HG03103 (cell line): ENCODE data around the gene ARHGAP1.
"Not testable (repeated sequence)": the region's sequence is repeated elsewhere in the genome, so short reads cannot be mapped to it uniquely, and the experiment has no call there.

Experiments used
- ATAC-seq: cut with Tn5 transposase; IDR thresholded peaks from one replicate; pipeline ENCODE4 v1.9.1; 2021; ENCODE audit warnings: low read depth; ENCODE audit not compliant: unreplicated experiment

ARHGAP1 gene

DNA sequence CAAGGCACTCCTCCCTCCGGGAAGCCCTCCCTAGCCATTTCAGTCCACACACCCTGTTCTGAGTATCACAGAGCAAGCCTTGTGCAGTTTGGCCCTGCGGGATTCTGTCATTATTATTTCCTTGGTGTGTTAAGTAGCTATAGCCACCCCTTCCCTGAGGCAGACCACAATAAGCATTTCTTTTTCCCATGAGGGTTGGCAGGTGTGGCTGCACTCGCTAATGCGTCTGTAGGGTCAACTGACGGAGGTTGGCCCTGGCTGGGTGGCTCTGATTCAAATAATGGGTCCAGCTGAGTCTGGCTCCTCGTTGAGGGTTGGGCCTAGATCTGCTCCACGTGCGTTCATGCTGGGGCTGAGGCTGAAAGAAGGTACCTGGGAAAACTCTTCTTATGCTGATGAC lies 23.7 kb upstream of the ARHGAP1 start:
- ATAC-seq = no peak

- no peak for ATAC-seq
Observed at GRCh38 chr11:46723359-46723680, 22.9 kb upstream of the ARHGAP1 start.

DNA sequence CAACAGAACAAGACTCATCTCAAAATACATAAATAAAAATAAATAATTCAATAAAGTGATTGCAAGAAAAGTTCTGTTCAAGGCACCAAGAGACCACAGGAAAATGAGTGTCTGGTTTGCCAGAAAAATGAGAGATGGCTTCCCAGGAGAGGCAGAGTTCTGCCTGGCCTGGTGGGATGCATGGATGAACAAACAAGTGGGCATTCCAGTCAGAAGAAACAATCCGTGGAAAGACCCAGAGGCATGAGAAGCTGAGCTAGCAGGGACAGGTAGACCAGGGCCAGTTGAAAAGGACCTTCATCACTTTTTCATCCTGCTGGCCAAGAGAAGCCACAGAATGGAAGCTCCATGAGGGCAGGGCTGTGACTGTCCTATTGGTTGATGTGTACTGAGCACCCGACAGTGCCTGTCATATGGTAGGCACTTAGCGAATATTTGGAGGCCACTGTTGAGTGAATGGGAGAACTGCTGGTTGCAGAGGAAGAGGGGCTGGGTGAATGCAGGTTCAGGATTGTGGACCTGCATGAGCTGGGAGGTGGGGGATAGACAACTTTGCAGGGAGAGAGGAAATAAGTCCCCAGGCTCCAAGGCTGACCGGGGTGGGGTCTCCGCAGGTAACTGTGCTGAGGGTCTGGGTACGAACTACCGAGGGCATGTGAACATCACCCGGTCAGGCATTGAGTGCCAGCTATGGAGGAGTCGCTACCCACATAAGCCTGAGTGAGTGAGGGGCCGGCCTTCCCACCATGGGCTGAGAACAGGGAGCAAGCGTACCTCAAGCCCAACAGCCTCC lies 22.3 kb upstream of the ARHGAP1 start:
- no peak for ATAC-seq

GRCh38 chr11:46721286-46721685 lies 20.9 kb upstream of the ARHGAP1 start:
- ATAC-seq = no peak

DNA sequence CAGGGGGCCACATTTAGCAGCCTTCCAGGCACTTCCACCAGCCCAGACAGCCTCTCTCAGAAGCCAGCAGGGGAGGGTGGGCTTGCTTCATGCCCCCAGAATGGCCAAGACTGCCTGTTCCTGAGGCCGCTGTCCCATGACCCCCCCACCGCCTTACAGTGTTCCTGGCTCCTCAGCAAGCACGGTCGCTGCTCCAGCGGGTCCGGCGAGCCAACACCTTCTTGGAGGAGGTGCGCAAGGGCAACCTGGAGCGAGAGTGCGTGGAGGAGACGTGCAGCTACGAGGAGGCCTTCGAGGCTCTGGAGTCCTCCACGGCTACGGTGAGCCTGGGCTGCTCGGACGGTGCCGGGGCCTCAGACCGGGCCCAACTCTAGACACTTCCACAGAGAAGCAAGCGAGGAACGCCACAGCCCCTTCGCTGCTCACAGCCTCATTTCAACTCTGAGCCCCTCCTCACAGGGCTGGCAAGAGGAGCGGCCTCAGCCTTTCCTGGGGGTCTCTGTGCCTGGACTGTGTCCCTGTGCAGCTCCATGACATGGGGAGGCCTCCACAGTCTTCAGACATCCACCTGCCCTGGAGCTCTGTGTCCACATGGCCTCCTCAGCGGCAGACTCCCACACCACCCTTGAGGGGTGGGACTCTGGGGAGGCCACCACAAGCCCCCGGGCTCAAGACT lies 19.3 kb upstream of the ARHGAP1 start:
- no peak for ATAC-seq

DNA sequence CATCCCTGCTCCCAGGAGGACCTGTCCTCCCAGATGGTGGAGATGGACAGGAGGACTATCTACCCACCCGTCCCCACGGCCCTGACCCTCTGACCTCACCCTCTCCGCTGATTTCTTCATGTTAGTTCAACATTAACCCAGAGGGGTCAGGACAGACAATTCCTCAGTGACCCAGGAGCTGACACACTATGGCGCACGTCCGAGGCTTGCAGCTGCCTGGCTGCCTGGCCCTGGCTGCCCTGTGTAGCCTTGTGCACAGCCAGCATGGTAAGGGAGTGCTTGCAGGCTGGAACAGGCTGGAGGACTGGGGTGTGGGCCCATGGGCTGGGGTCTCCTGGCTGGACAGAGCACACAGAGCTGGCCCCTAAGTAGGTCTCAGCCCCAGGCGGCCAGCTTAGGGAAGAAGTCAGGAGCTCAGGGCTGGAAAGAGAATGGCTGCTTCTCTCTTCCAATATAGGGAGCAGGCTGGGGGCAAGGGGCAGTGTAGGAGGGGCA lies 18.7 kb upstream of the ARHGAP1 start, which contains the start of gene F2:
Gene F2 (plus strand): TSS at position 166 of the 495 bp plus-strand sequence. CDS start 23 bp downstream, at position 189.
- ATAC-seq = no peak

DNA sequence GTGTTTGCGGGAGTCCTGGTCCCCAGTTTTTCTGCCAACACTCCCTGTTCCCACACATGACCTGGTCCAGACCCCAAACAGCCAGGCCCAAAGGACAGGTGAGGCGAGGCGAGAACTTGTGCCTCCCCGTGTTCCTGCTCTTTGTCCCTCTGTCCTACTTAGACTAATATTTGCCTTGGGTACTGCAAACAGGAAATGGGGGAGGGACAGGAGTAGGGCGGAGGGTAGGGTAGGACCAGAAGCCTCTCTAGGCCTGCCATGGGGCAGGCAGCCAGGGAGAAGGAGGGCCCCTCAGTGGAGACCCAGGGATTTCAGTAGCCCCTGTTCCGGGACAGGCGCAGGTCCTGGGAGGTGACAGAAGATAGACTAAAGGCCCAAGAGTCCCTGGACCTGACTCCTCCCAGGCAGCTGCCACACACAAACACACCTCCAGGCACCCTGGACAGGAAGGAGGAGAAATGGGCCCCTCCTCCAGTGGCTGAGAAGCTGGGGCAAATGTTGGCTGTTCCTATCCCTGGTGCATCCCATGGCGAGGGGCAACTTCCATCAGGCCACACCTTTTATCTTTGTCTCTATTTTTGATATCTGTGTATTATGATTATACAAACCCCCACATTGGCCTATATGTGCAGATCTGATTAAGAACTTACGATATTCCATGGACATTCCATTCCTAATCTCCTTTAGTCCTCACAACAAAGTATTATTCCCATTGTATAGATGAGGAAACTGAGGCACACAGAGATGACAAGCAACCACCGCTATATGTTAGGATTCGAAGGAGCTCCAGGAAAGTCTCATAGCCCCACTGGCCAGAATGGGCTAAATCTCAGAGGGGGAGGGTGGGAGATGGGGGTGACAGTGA lies 18.0 kb upstream of the ARHGAP1 start:
- no peak for ATAC-seq

GRCh38 chr11:46717825-46718154 lies 17.4 kb upstream of the ARHGAP1 start:
- ATAC-seq = not testable (repeated sequence)

GRCh38 chr11:46712874-46713576 lies 12.6 kb upstream of the ARHGAP1 start:
- ATAC-seq = no peak

GRCh38 chr11:46711303-46711702 lies 10.9 kb upstream of the ARHGAP1 start:
- no peak for ATAC-seq

- no peak for ATAC-seq
Observed at GRCh38 chr11:46710821-46711269, 10.4 kb upstream of the ARHGAP1 start.

DNA sequence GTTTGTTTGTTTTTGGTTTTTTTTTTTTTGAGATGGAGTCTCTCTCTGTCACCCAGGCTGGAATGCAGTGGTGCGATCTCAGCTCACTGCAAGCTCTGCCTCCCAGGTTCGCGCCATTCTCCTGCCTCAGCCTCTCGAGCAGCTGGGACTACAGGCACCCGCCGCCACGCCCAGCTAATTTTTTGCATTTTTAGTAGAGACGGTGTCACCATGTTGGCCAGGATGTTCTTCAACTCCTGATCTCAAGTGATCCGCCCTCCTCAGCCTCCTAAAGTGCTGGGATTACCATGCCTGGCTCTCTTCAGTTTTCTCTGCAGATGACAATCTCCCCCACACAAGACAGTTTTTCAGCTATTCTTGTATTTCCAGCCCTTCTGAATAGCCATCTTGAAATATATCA lies 8.9 kb upstream of the ARHGAP1 start:
- ATAC-seq = not testable (repeated sequence)

GRCh38 chr11:46706886-46707285 lies 6.5 kb upstream of the ARHGAP1 start:
- no peak for ATAC-seq

DNA sequence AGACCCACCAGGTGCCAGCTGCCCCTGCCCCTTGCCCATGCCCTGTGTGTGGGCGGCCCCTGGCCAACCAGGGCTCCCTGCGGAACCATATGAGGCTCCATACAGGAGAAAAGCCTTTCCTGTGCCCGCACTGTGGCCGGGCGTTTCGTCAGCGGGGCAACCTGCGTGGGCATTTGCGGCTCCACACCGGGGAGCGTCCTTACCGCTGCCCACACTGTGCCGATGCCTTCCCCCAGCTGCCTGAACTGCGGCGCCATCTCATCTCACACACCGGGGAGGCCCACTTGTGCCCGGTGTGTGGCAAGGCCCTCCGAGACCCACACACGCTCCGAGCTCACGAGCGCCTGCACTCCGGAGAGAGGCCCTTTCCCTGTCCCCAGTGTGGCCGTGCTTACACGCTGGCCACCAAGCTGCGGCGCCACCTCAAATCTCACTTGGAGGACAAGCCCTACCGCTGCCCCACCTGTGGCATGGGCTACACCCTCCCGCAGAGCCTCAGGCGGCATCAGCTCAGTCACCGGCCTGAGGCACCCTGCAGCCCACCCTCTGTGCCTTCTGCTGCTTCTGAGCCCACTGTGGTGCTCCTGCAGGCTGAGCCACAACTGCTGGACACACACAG lies 4.8 kb upstream of the ARHGAP1 start:
- ATAC-seq = no peak

DNA sequence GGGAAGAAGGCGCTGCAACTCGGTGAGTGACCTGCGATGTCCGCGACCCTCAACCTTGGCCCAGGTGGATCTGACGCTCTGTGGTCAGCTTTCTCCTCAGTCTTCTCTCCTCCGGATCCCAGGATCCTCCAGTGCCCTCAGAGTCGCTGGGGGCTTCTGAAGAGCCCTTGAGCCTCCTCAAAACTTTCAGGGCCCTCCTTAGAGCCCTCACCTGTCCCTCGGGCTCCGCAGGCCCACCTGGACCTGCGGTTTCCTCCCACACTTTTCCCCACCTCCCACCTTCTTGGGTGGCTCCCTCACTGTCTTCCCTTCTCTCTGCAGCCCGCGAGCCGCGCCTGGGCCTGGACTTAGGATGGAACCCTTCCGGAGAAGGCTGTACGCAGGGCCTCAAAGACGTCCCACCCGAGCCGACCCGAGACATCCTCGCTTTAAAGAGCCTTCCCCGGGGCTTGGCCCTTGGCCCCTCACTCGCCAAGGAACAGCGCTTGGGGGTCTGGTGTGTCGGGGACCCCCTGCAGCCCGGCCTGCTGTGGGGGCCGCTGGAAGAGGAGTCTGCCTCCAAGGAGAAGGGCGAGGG lies 747 bp upstream of the ARHGAP1 start:
- ATAC-seq = no peak

DNA sequence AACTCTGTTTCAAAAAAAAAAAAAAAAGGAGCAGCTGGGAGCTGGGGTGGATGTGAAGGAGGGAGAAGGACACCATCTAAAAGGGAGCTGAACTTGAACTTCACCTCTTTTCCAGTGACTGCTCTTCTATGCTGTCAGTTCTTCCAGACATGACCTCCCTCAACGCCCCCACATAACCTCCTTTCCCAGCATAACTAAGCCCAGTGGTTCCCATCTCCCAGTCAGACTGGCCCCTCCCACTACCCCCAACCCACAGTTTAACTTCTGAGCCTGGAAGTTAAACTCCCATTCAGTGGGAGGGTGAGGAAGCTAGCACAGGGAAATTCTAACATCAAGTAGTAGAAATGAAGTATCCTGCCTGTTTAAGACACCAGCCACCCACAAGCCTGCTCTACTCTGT lies 1.8 kb downstream of the ARHGAP1 start:
- no peak for ATAC-seq

- ATAC-seq = no peak
Observed at GRCh38 chr11:46697723-46698122, 2.7 kb downstream of the ARHGAP1 start.

DNA sequence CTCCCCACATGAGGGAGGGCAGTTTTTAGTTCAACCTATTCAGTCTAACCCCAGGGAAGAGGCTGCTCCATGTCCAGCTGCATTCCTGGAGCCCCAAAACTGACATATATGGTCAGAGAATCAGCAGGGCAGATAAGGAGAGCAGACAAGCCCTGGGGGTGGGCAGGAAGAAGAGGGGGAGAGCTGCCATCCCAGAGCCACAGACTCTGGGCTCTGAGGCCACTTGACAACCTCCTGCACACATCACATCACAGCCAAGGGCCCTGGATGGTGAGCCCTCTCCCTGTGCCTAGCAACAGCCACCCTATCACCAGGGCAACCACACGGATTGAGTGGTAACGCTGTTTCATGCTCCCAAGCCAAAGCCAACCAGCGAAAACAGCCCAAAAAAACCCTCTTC lies 3.1 kb downstream of the ARHGAP1 start:
- no peak for ATAC-seq

DNA sequence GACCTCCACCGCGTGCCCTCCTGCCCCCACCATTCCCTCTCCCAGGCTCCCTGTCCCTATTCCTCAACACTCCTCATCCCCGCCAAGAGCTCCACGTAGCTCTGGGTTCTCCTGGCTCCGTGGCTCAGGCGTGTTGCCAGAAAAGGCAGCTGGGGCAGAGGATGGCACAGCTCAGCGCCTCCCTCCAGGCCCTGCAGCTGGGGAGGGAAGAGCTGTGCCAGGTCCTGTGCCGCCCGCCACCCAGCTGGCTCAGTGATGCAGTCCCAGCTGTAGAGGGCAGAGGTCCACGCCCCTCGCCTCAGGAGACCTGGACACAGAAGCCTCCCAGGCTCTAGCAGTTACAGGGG lies 4.2 kb downstream of the ARHGAP1 start:
- ATAC-seq = no peak
